Activated naive CD4-positive, alpha-beta T cell treated with anti-CD3 and anti-CD28 coated beads, Interleukin-2, amount 10 ng/mL, durations not matched to agents 5 hours and 36 hours (primary cell): ENCODE results near the gene CNTN4. TPM values are rescaled to one million over a fixed set of nuclear protein-coding genes. Genes with fewer than 3 reads are reported as not detected.

ENCODE experiments used
- total RNA-seq, 2 experiments: library from RNA; stranded (reverse); gene quantifications; one replicate each; pipeline ENCODE4 v1.2.3, GENCODE V29; 2021

The CNTN4 gene
- not detected for total RNA-seq

DNA sequence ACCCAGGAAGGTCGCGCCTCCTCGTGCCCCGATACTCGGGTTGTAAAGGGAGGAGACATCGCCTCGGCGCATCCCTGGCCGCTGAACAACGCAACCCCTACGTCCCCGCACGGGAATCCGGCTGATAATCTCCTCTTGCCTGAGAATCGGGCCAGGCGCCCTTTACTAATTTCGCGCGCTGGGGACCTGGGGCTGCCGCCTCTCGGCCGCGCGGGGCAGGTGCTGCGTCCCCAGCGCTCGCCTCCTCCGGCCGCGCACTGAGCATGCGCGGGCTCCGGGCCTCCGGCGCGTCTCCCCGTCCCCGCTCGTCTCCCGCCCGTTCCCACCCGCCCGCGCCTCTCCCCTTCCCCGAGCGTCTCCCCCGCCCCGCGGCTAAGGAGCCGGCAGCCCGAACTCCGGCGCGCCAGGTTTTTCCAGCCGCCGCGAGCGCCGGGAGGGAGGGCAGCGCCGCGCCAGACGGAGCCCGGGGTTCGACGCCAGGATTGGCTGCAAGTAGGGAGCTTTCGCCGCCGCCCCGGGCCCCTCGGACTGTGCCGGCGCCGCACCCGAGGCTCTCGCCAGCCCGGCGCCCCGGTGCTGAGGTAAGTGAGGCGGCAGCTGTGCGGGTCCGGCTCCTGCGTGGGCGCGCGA is at the start of gene CNTN4:
Gene CNTN4 (plus strand): TSS at position 469 of the 630 bp plus-strand sequence.

